CD4-positive, alpha-beta T cell (primary cell): ENCODE results near the gene TMEM108. TPM values are rescaled to one million over a fixed set of nuclear protein-coding genes. Genes with fewer than 3 reads are reported as not detected.

Source experiments
- ATAC-seq: fragments of 200-7000 bp; cut with Tn5 transposase; one replicate; pipeline ENCODE4 v1.10.0; 2022; ENCODE audit warnings: mild to moderate bottlenecking; ENCODE audit not compliant: poor library complexity
- CTCF ChIA-PET: fragments of 350-600 bp; sonication (Branson Sonifier 250); formaldehyde crosslinking; loops from one replicate; lab custom pipeline; 2021; ENCODE audit warnings: antibody characterized with exemption, inconsistent platforms; lab: Charles Lee
- POLR2A ChIA-PET: fragments of 350-600 bp; sonication (Branson Sonifier 250); formaldehyde crosslinking; loops from one replicate; lab custom pipeline; 2021; ENCODE audit warnings: antibody characterized with exemption, inconsistent platforms; lab: Charles Lee
- DNase-seq, 14 experiments: peaks; one replicate each; pipeline ENCODE4 v3.0.0-alpha.2; 2013 to 2020; ENCODE audit warnings: mixed read lengths in 2 of 14
- H3K27ac ChIP-seq, 2 donors: one replicate each; pipeline versions ENCODE4 v1.5.1 to v1.7.0; 2013; ENCODE audit warnings: low read length in 2 of 2, low read depth in 1 of 2, mild to moderate bottlenecking in 1 of 2
- H3K27me3 ChIP-seq, 2 experiments: 1 replicate in 1 of 2; 2 replicates in 1 of 2; pipeline versions ENCODE4 v1.6.1 to v1.7.0; 2013; ENCODE audit warnings: low read length in 2 of 2, control low read depth in 1 of 2, mild to moderate bottlenecking in 1 of 2, moderate library complexity in 1 of 2; ENCODE audit not compliant: insufficient read depth in 2 of 2, control insufficient read depth in 1 of 2
- H3K36me3 ChIP-seq: one replicate; pipeline ENCODE4 v1.6.1; 2013; ENCODE audit warnings: low read length, control low read depth; ENCODE audit not compliant: insufficient read depth
- H3K4me1 ChIP-seq: one replicate; pipeline ENCODE4 v1.6.1; 2013; ENCODE audit warnings: low read length, control low read depth; ENCODE audit not compliant: insufficient read depth
- H3K4me3 ChIP-seq: one replicate; pipeline ENCODE4 v1.5.1; 2013; ENCODE audit warnings: mild to moderate bottlenecking, low read length, moderate library complexity
- H3K9me3 ChIP-seq, 2 experiments: 1 replicate in 1 of 2; 2 replicates in 1 of 2; pipeline versions ENCODE4 v1.6.1 to v1.7.0; 2013; ENCODE audit warnings: low read length in 2 of 2, mild to moderate bottlenecking in 2 of 2, control low read depth in 1 of 2, moderate library complexity in 1 of 2; ENCODE audit not compliant: control insufficient read depth in 1 of 2, insufficient read depth in 1 of 2
- H3K27ac Mint-ChIP-seq: one replicate; pipeline ENCODE4 v1.8.0; 2020; ENCODE audit warnings: mixed read lengths
- H3K27me3 Mint-ChIP-seq: one replicate; pipeline ENCODE4 v1.8.0; 2021; ENCODE audit warnings: mixed read lengths
- H3K36me3 Mint-ChIP-seq: one replicate; pipeline ENCODE4 v1.8.0; 2021; ENCODE audit warnings: low read depth, mixed read lengths
- H3K4me1 Mint-ChIP-seq: one replicate; pipeline ENCODE4 v1.8.0; 2021; ENCODE audit warnings: low read depth, mixed read lengths
- H3K4me3 Mint-ChIP-seq: one replicate; pipeline ENCODE4 v1.8.0; 2020; ENCODE audit warnings: mild to moderate bottlenecking, mixed read lengths
- H3K9me3 Mint-ChIP-seq: one replicate; pipeline ENCODE4 v1.8.0; 2020; ENCODE audit warnings: mixed read lengths
- intact Hi-C, 2 experiments: fragments of 100-400 bp; cut with DNase I in 1 of 2; cut with micrococcal nuclease in 1 of 2; formaldehyde crosslinking; loops; one replicate each; pipeline versions ENCODE4 v1.15.1 to v1.9.0; 2023 to 2025; cut with DNase I, micrococcal nuclease
- total RNA-seq, 174 experiments: library from RNA in 2 of 174; stranded (reverse) in 2 of 174; gene quantifications; one replicate each; pipeline ENCODE4 v1.2.3 and lab custom pipeline; 2021 to 2026
- TF ChIP-seq, protein P1 (sequence below): fragments of 200-600 bp; IDR thresholded peaks from one replicate; pipeline ENCODE4 v1.8.0; 2022; ENCODE audit warnings: antibody characterized with exemption, mild to moderate bottlenecking

The TMEM108 gene
- total RNA-seq, 2 experiments from 2014 or later = not detected

DNA sequence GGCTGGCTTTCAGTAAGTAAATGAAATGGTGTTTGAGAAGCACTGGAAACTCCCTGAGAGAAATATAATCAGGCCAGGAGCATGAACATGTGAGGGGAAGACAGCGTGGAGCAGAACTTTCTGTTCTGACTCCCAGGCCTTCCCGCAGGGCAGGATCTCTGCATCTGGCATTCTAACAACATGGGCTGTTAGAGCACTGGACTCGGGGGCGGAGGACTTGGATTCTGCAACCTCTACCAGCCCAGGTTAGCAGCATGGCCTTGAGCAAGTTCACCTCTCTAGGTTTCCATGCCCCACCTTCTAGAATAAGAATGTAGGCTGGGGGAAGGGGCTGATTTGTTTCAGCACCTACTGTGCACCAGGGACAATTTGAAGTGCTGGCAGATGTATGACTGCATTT, 349.1 kb downstream of the TMEM108 start:
- POLR2A ChIA-PET = no interaction called here
- intact Hi-C loops = no loop called here
- Histone ChIP-seq H3K27me3 (no peaks in the 10 kb centered on the region), H3K36me3 (no peaks in the 10 kb centered on the region), H3K4me3 (no peak overlapping the region), H3K4me1 (no peaks in the 10 kb centered on the region), H3K9me3 (no peaks in the 10 kb centered on the region), H3K27ac (no peak overlapping the region)
- no peak overlapping the region for H3K4me3 Mint-ChIP-seq
- no peak overlapping the region for H3K27ac Mint-ChIP-seq
- no peaks in the 10 kb centered on the region for H3K27me3 Mint-ChIP-seq
- DNase-seq (no peak), ATAC-seq (no peak)
- TF ChIP-seq, protein P1, sequence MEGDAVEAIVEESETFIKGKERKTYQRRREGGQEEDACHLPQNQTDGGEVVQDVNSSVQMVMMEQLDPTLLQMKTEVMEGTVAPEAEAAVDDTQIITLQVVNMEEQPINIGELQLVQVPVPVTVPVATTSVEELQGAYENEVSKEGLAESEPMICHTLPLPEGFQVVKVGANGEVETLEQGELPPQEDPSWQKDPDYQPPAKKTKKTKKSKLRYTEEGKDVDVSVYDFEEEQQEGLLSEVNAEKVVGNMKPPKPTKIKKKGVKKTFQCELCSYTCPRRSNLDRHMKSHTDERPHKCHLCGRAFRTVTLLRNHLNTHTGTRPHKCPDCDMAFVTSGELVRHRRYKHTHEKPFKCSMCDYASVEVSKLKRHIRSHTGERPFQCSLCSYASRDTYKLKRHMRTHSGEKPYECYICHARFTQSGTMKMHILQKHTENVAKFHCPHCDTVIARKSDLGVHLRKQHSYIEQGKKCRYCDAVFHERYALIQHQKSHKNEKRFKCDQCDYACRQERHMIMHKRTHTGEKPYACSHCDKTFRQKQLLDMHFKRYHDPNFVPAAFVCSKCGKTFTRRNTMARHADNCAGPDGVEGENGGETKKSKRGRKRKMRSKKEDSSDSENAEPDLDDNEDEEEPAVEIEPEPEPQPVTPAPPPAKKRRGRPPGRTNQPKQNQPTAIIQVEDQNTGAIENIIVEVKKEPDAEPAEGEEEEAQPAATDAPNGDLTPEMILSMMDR = no peak
- no peaks in the 10 kb centered on the region for H3K4me1 Mint-ChIP-seq
- no peaks in the 10 kb centered on the region for H3K36me3 Mint-ChIP-seq
- no peaks in the 10 kb centered on the region for H3K9me3 Mint-ChIP-seq
- CTCF ChIA-PET = no interaction called here

DNA sequence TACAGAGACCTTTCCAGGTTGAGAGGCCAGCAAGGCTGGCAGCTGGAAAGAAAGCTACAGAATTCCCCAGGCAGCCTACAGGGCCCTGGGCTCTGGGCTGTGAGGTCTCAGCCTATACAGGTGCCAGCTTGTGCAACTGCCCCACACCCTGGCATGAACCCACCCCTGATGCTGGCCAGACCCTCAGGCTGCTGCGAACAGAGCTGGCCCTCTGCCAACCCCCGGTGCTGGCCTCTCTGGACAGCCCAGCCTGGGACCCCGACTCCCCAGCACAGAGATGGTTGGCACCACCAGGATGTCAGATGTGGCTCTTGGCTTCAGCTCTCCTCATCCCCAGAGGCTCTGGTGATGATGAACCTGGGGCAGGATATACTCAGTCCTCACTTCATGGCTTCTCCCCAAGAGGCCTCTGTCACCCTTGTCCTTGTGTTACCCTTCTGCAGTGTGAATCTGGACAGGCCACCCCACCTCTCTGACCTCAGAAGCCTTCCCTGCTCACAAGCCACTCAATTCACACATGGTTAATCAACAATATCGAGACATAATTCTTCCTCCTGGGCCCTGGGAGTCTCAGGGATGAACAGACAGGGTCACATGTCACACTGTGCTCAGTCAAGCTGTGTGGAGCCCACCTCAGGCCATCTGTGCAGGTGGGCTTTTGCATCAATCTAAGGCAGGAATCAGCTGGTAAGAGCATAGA, 350.7 kb downstream of the TMEM108 start:
- ChIA-PET CTCF (no interaction called here), POLR2A (no interaction called here)
- Histone ChIP-seq H3K27me3 (no peaks in the 10 kb centered on the region), H3K4me3 (no peak overlapping the region), H3K9me3 (no peaks in the 10 kb centered on the region), H3K36me3 (no peaks in the 10 kb centered on the region), H3K27ac (no peak overlapping the region), H3K4me1 (no peaks in the 10 kb centered on the region)
- DNase-seq (no peak), ATAC-seq (no peak)
- TF ChIP-seq, protein P1 = no peak
- H3K4me3 Mint-ChIP-seq = no peak overlapping the region
- intact Hi-C loops = no loop called here
- no peaks in the 10 kb centered on the region for H3K9me3 Mint-ChIP-seq
- no peaks in the 10 kb centered on the region for H3K36me3 Mint-ChIP-seq
- H3K27me3 Mint-ChIP-seq = no peaks in the 10 kb centered on the region
- no peaks in the 10 kb centered on the region for H3K4me1 Mint-ChIP-seq
- H3K27ac Mint-ChIP-seq = no peak overlapping the region

DNA sequence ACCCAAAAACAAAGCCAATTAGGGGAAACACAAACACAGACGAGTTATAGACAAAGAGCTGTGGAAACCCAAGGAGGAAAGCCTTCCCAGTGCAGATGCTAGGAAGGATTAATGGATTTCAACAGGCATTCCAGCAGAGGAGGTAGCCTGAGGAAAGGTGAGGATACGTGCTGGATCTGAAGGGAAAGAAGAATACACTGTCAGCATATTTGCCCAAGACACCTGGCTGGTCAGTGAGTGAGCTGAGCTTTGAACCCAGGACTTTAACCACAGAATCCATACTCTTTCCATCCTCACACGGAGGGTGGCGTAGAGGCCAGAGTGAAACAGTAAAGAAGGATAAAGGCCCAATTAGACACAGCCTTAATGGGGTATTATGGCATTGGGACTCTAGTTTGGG, 352.5 kb downstream of the TMEM108 start:
- DNase-seq = no peak
- no peak overlapping the region for H3K4me3 ChIP-seq
- H3K4me1 ChIP-seq = no peaks in the 10 kb centered on the region
- H3K27ac ChIP-seq = no peak overlapping the region
- TF ChIP-seq, protein P1 = no peak
- Mint-ChIP-seq H3K27me3 (no peaks in the 10 kb centered on the region), H3K36me3 (no peaks in the 10 kb centered on the region), H3K27ac (no peak overlapping the region), H3K4me3 (no peak overlapping the region), H3K4me1 (peaks cover 5% of the 10 kb centered on the region), H3K9me3 (no peaks in the 10 kb centered on the region)
- ChIA-PET POLR2A (no interaction called here), CTCF (no interaction called here)
- ATAC-seq = no peak
- no peaks in the 10 kb centered on the region for H3K9me3 ChIP-seq
- no peaks in the 10 kb centered on the region for H3K27me3 ChIP-seq
- H3K36me3 ChIP-seq = no peaks in the 10 kb centered on the region
- intact Hi-C loops = no loop called here
